RWPE1 (cell line): ENCODE data around the gene GLB1L3.
"Not testable (repeated sequence)": the region's sequence is repeated elsewhere in the genome, so short reads cannot be mapped to it uniquely, and the experiment has no call there.

Source experiments
- CTCF ChIA-PET: fragments of 350-600 bp; sonication (Branson Sonifier 250); formaldehyde crosslinking; extraction: SDS; loops from one replicate; lab custom pipeline; 2021; lab: Yijun Ruan, JAX
- POLR2A ChIA-PET: fragments of 400-600 bp; formaldehyde crosslinking; extraction: SDS; loops from one replicate; lab custom pipeline; 2020; ENCODE audit warnings: antibody characterized with exemption; ENCODE audit not compliant: low non-redundant PET; lab: Yijun Ruan, JAX
- DNase-seq: peaks from one replicate; pipeline ENCODE4 v3.0.0; 2012; ENCODE audit warnings: low spot score
- H3K27ac ChIP-seq: fragments of 450-650 bp; 2 replicates; pipeline ENCODE4 v1.5.1; 2017
- TF ChIP-seq, protein P1 (sequence below): fragments of 450-650 bp; conservative IDR thresholded peaks from 2 replicates; pipeline ENCODE4 v1.5.1; 2017; ENCODE audit warnings: low read depth, mild to moderate bottlenecking

GLB1L3 gene

DNA sequence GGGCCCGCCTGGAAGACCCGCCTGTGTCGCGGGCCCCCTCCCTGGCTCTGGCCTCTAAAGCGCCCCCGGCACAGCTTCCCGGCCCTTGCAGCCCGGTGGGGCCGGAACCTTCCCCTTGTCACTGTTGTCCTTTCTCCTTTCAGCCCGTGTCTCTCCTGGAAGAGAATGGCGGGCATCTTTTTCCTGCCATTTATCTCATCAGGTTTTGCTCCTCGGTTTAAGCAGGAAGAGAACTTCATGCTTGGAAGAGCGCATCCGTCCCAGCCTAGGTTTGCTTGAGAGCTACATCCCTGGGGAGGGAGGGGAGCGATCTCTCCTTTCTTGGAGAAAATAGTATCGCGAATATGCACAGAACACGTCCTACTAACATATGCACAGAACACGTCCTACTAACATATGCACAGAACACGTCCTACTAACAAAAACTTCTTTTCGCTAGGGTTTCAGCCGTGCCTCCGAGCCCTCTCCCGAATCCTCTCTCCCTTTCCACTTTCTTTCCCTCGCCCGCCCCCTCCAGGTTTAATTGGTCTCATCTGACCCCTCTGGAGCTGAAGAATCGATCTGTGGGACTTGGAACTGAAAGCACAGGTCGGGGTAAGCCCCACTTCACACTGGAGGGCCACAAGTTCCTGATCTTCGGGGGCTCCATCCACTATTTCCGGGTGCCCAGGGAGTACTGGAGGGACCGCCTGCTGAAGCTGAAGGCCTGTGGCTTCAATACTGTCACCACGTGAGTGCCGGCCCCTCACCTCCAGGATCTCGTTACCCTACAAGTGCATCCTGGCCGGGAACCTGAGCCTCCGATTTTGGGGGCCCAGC is 1.2 kb downstream of the GLB1L3 start:
- no peak overlapping the region for H3K27ac ChIP-seq
- no peak for DNase-seq
- TF ChIP-seq, protein P1, sequence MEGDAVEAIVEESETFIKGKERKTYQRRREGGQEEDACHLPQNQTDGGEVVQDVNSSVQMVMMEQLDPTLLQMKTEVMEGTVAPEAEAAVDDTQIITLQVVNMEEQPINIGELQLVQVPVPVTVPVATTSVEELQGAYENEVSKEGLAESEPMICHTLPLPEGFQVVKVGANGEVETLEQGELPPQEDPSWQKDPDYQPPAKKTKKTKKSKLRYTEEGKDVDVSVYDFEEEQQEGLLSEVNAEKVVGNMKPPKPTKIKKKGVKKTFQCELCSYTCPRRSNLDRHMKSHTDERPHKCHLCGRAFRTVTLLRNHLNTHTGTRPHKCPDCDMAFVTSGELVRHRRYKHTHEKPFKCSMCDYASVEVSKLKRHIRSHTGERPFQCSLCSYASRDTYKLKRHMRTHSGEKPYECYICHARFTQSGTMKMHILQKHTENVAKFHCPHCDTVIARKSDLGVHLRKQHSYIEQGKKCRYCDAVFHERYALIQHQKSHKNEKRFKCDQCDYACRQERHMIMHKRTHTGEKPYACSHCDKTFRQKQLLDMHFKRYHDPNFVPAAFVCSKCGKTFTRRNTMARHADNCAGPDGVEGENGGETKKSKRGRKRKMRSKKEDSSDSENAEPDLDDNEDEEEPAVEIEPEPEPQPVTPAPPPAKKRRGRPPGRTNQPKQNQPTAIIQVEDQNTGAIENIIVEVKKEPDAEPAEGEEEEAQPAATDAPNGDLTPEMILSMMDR: no peak
- ChIA-PET CTCF (interaction anchor here (0.7 to 1.0 kb wide), 3 partner anchors 11 to 763 kb away, joined by 3 to 4 read pairs (median 3); no protein-coding TSS in a partner anchor), POLR2A (no interaction called here)

DNA sequence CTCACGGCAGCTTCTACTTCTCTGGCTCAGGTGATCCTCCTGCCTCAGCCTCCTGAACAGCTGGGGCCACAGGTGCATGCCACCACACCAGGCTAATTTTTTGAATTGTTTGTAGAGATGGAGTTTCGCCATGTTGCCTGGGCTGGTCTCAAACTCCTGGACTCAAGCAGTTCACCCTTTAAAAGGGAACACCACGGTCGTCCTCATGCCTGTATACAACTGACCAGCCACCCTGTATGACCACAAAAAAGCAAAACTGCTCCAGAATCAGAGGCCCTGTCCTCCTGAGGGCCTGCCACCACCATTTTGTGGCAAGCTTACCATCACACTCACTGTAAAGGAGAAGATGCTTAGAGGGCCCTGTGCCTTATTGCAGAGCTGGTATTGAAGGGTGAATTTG is 2.2 kb downstream of the GLB1L3 start:
- no peak for DNase-seq
- no peak overlapping the region for H3K27ac ChIP-seq
- TF ChIP-seq, protein P1: no peak
- ChIA-PET POLR2A (no interaction called here), CTCF (interaction anchor here (0.6 to 0.7 kb wide), 2 partner anchors 34 to 764 kb away, joined by 3 read pairs; no protein-coding TSS in a partner anchor)

DNA sequence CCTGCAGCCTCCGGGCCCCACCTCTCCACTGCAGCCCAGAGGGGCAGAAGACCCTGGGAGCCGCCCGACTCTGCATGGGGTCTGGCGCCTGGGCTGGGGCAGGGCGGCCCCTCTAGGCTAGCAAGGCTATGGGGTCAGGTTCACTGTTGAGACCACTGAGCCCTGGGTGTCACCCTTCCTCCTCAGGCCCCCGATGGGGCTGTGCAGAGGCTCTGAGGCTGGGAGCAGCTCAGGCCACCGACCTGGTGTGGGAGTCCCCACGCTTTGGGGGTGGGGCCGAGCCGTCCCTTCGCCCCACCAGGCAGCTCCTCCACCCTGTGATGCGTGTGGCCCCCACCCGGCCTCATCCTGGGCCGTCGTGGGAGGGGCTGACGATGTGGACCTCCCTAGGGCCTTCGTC is 5.5 kb downstream of the GLB1L3 start:
- CTCF ChIA-PET: not testable (repeated sequence)

DNA sequence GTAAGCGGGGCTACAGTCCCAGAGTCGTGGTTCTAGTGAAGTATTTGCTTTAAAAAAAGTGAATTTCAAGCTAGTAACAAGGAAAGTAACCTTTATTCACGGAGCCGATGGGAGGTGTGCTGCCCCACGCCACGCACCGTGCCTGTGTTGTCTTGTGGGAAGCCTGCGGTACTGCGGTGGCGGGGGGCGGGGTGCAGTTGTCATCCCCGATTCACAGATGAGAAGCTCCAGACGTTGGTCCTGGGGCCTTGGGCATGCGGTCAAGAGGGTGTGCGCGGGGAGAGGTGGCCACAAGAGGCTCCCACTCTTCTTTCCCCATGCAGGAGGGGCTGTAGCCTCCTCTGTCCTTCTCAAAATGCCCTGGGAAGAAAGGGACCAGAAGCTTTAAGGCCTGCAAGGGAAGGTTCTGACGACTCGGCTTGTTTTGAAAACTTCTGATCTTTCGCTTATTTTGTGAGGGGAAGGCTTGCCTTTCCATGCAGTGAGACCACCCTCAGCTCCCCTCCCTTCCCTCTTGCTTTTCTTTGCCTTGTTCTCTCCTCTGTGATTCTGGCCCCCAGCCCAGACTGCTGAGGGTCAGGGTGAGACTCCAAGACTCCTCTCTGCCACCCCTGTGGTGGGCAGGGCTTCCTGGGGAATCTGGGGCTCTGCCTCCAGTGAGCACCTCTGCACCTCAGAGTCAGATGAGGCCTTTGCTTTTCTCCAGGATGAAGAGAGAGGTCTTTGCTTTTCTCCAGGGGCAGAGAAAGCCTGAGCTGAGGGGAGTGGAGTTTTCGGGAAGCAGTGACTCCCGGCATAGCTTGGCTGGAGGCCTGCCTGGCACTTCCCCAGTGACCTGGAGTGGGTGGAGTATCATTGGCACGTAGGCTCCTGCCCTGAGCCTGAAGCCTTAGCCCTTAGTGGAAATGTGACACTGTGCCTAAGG is 6.2 kb downstream of the GLB1L3 start:
- CTCF ChIA-PET: interaction anchor here (1.4 kb wide), 1 partner anchor 20 kb away, joined by 3 read pairs; no protein-coding TSS in a partner anchor
- H3K27ac ChIP-seq: no peak overlapping the region
- POLR2A ChIA-PET: no interaction called here
- no peak for DNase-seq
- TF ChIP-seq, protein P1: no peak

More for the DNA sequence above, 5.5 kb downstream of the GLB1L3 start:
- DNase-seq, POLR2A ChIA-PET, H3K27ac ChIP-seq: not testable (repeated sequence)

DNA sequence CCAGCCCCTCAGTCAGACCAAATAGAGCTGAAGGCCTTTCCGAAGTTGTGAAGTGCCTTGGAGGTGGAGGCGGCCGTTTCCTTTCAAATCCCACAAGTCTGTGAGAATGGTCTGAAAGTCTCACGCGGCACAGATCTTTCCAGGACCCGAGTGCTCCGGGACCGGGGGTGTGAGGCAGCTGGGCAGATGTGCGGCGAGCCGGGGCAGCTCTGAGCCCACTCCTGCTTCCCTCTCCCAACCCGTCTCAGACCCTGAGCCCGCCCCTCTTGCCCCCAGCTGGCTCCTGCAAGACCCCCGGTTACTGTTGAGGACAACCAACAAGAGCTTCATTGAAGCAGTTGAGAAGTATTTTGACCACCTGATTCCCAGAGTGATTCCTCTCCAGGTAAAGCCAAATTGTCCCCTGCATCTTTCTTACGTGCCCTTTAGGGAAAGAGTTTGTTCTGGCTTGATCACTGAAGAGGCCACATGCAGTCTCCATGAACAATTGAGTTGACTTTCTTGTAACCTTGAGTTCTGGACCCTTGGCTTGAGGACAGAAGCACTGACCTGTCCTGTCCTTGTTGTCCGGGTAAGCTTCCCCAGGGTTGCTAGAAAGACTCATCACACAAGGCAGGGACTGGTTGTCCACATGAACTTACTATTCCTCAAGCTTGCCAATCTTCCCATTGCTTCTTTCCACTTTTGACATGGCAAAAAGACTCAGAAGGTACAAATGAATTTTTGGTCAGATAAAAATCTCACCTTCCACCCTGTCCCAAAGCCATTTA is 7.5 kb downstream of the GLB1L3 start:
- CTCF ChIA-PET: interaction anchor here (1.4 kb wide), 1 partner anchor 21 kb away, joined by 3 read pairs; no protein-coding TSS in a partner anchor
- POLR2A ChIA-PET: no interaction called here
- no peak overlapping the region for H3K27ac ChIP-seq
- TF ChIP-seq, protein P1: no peak
- DNase-seq: no peak

DNA sequence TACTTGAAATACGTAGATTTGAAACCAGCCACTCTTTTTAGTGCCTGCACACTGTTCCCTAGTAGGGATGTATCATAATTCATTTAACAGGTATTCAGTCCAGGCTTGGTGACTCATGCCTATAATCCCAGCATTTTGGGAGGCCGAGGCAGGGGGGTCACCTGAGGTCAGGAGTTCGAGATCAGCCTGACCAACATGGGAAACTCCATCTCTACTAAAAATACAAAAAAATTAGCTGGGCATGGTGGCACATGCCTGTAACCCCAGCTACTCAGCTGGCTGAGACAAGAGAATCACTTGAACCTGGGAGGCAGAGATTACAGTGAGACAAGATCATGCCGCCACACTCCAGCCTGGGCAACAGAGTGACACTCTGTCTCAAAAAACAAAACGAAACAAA is 8.2 kb downstream of the GLB1L3 start:
- POLR2A ChIA-PET, CTCF ChIA-PET, DNase-seq, H3K27ac ChIP-seq: not testable (repeated sequence)

DNA sequence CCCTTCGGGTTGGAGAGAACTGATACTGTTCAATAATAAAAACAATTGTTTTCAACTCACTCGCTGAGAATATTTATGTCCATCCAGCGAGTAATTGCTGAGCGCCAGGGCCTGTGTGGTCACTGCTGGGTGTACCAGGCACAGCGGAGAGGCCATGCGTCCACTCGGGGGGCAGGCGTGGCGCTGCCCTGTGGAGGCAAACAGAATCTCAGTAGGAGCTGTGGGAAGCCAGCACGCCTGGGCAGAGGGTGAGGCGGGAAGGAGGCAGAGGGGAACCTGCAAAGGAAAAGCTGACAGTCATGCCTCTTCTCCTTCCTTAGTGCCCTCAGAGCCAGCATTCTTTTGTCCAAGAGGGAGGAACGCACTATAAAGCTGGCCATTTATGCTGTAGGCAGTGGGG is 11.4 kb downstream of the GLB1L3 start:
- DNase-seq: no peak
- CTCF ChIA-PET: interaction anchor here (0.5 kb wide), 1 partner anchor 11 kb away, joined by 3 read pairs; no protein-coding TSS in a partner anchor
- POLR2A ChIA-PET: no interaction called here
- H3K27ac ChIP-seq: no peak overlapping the region
- TF ChIP-seq, protein P1: no peak
